IMR-90 (cell line): ENCODE data around the gene GRAMD2A. TPM values are rescaled to one million over a fixed set of nuclear protein-coding genes. Genes with fewer than 3 reads are reported as not detected.

ENCODE experiments used
- ATAC-seq: fragments of 200-7000 bp; cut with Tn5 transposase; 2 replicates; pipeline ENCODE4 v1.9.1; 2020; ENCODE audit warnings: low read depth, mild to moderate bottlenecking, moderate library complexity
- BruUV-seq: library from RNA; stranded (reverse); fragments of 400-500 nt; replicated peaks from 2 replicates; lab custom pipeline; 2021; lab: Mats Ljungman, UMichigan
- CTCF ChIA-PET: fragments of 300-600 bp; formaldehyde crosslinking; extraction: SDS; loops from one replicate; lab custom pipeline; 2021; ENCODE audit warnings: antibody characterized with exemption; lab: Yijun Ruan, JAX
- POLR2A ChIA-PET: fragments of 300-600 bp; sonication (Branson Sonifier 250); formaldehyde crosslinking; loops from one replicate; lab custom pipeline; 2022; ENCODE audit warnings: antibody characterized with exemption; ENCODE audit not compliant: unreplicated experiment; lab: Charles Lee
- DNase-seq: peaks from one replicate; pipeline ENCODE4 v3.0.0; 2013
- H2AFZ ChIP-seq: replicated peaks from 2 replicates; pipeline ENCODE3; 2013; ENCODE audit warnings: low read length, mild to moderate bottlenecking; ENCODE audit not compliant: poor library complexity
- H2AK5ac ChIP-seq: 2 replicates; pipeline ENCODE4 v1.6.1; 2013; ENCODE audit warnings: low read depth, low read length, inconsistent platforms
- H2AK9ac ChIP-seq: replicated peaks from 2 replicates; pipeline ENCODE3; 2013; ENCODE audit warnings: mild to moderate bottlenecking, low read depth, low read length, moderate library complexity; ENCODE audit not compliant: poor library complexity
- H2BK120ac ChIP-seq: 2 replicates; pipeline ENCODE4 v1.6.1; 2013; ENCODE audit warnings: low read depth, low read length, inconsistent platforms
- H2BK15ac ChIP-seq: 3 replicates; pipeline ENCODE4 v1.6.1; 2013; ENCODE audit warnings: low read depth, low read length, inconsistent platforms
- H2BK20ac ChIP-seq: 2 replicates; pipeline ENCODE4 v1.6.1; 2013; ENCODE audit warnings: low read depth, mild to moderate bottlenecking, inconsistent platforms, low read length, moderate library complexity
- H2BK5ac ChIP-seq: 2 replicates; pipeline ENCODE4 v1.6.1; 2013; ENCODE audit warnings: mild to moderate bottlenecking, low read depth, low read length, inconsistent platforms; ENCODE audit not compliant: poor library complexity, severe bottlenecking
- H3K14ac ChIP-seq: replicated peaks from 2 replicates; pipeline ENCODE4 v1.6.1; 2013; ENCODE audit warnings: low read depth, low read length, inconsistent platforms
- H3K18ac ChIP-seq: 2 replicates; pipeline ENCODE4 v1.6.1; 2013; ENCODE audit warnings: low read depth, low read length, control low read depth
- H3K23ac ChIP-seq: 2 replicates; pipeline ENCODE4 v1.6.1; 2013; ENCODE audit warnings: low read depth, low read length, inconsistent platforms
- H3K27ac ChIP-seq: 2 replicates; pipeline ENCODE4 v1.5.1; 2013; ENCODE audit warnings: mild to moderate bottlenecking, control low read depth, low read length; ENCODE audit not compliant: insufficient read depth
- H3K27me3 ChIP-seq: 2 replicates; pipeline ENCODE4 v1.6.1; 2013; ENCODE audit warnings: low read length; ENCODE audit not compliant: control insufficient read depth, insufficient read depth
- H3K36me3 ChIP-seq: 2 replicates; pipeline ENCODE4 v1.6.1; 2013; ENCODE audit warnings: low read length, mixed read lengths; ENCODE audit not compliant: control insufficient read depth, insufficient read depth
- H3K4ac ChIP-seq: 2 replicates; pipeline ENCODE4 v1.6.1; 2013; ENCODE audit warnings: low read depth, low read length, inconsistent platforms
- H3K4me1 ChIP-seq: 2 replicates; pipeline ENCODE4 v1.6.1; 2013; ENCODE audit warnings: low read length, mixed read lengths; ENCODE audit not compliant: control insufficient read depth, insufficient read depth
- H3K4me2 ChIP-seq: 2 replicates; pipeline ENCODE4 v1.6.1; 2013; ENCODE audit warnings: low read depth, mild to moderate bottlenecking, control low read depth, low read length, moderate library complexity
- H3K4me3 ChIP-seq: 2 replicates; pipeline ENCODE4 v1.5.1; 2013; ENCODE audit warnings: low read depth, mild to moderate bottlenecking, control low read depth, low read length, moderate library complexity; ENCODE audit not compliant: insufficient read depth
- H3K56ac ChIP-seq: 2 replicates; pipeline ENCODE4 v1.6.1; 2013; ENCODE audit warnings: low read length, inconsistent platforms; ENCODE audit not compliant: insufficient read depth; ENCODE audit errors: extremely low read depth
- H3K79me1 ChIP-seq, 2 experiments: 2 replicates each; pipeline ENCODE4 v1.6.1; 2013; ENCODE audit warnings: low read length in 2 of 2, inconsistent platforms in 1 of 2, low read depth in 1 of 2
- H3K9ac ChIP-seq: 2 replicates; pipeline ENCODE4 v1.6.1; 2013; ENCODE audit warnings: low read depth, low read length, control low read depth
- H3K9me1 ChIP-seq: 2 replicates; pipeline ENCODE4 v1.6.1; 2013; ENCODE audit warnings: low read length, inconsistent platforms; ENCODE audit not compliant: insufficient read depth
- H3K9me3 ChIP-seq: 2 replicates; pipeline ENCODE4 v1.6.1; 2013; ENCODE audit warnings: low read length; ENCODE audit not compliant: control insufficient read depth, insufficient read depth
- H4K20me1 ChIP-seq: 2 replicates; pipeline ENCODE4 v1.6.1; 2013; ENCODE audit warnings: low read length, inconsistent platforms; ENCODE audit not compliant: insufficient read depth
- H4K5ac ChIP-seq: 2 replicates; pipeline ENCODE4 v1.6.1; 2013; ENCODE audit warnings: mild to moderate bottlenecking, low read depth, low read length, control low read depth
- H4K8ac ChIP-seq, 2 experiments: 2 replicates each; pipeline ENCODE4 v1.6.1; 2013; ENCODE audit warnings: low read depth in 2 of 2, low read length in 2 of 2, control low read depth in 1 of 2, inconsistent platforms in 1 of 2
- H4K91ac ChIP-seq: 2 replicates; pipeline ENCODE4 v1.6.1; 2013; ENCODE audit warnings: low read depth, low read length, inconsistent platforms; ENCODE audit not compliant: insufficient read depth
- CHD1 ChIP-seq: IDR thresholded peaks from 2 replicates; pipeline ENCODE4 v1.6.1; 2012; ENCODE audit warnings: low read depth, low read length, improper control_type of control experiment
- FOS ChIP-seq: fragments of 150-350 bp; IDR thresholded peaks from 2 replicates; pipeline ENCODE4 v1.6.1; 2016; ENCODE audit warnings: low read depth, low read length
- MXI1 ChIP-seq: IDR thresholded peaks from 2 replicates; pipeline ENCODE4 v1.6.1; 2012; ENCODE audit warnings: low read depth, mild to moderate bottlenecking, low read length, moderate library complexity, borderline replicate concordance
- NFE2L2 ChIP-seq: fragments of 150-350 bp; IDR thresholded peaks from 2 replicates; pipeline ENCODE4 v1.6.1; 2016; ENCODE audit warnings: low read depth, mild to moderate bottlenecking, low read length
- RAD21 ChIP-seq: IDR thresholded peaks from 2 replicates; pipeline ENCODE4 v1.6.1; 2012; ENCODE audit warnings: low read length, improper control_type of control experiment
- RCOR1 ChIP-seq: IDR thresholded peaks from 2 replicates; pipeline ENCODE4 v1.6.1; 2012; ENCODE audit warnings: mild to moderate bottlenecking, low read length, improper control_type of control experiment; ENCODE audit not compliant: insufficient replicate concordance
- WGBS, 2 experiments: methylation state at CpG; one replicate each; pipeline versions ENCODE4 v1.1.5 to v1.1.7; 2013; ENCODE audit warnings: missing lambda C conversion rate in 2 of 2; ENCODE audit not compliant: insufficient read length in 1 of 2; ENCODE audit errors: extremely low coverage in 2 of 2; 5-methylcytosine and 5-hydroxymethylcytosine counted together
- dilution Hi-C: fragments of 300-500 bp; cut with HindIII; formaldehyde crosslinking; loops from one replicate; pipeline ENCODE4 v1.14.3; 2018; ENCODE audit warnings: low sequenced_read_pairs; ENCODE audit not compliant: unreplicated experiment
- in situ Hi-C: fragments of 300-500 bp; cut with MboI; formaldehyde crosslinking; loops from 3 replicates; pipeline ENCODE4 v1.14.3; 2019; ENCODE audit warnings: low sequenced_read_pairs, inconsistent platforms, mixed read lengths
- intact Hi-C: fragments of 100-400 bp; cut with micrococcal nuclease; formaldehyde crosslinking; loops from 2 replicates; pipeline ENCODE4 v1.10.0; 2022
- polyA plus RNA-seq, 3 experiments: library from polyadenylated mRNA; depleted of rRNA; stranded (reverse); fragments of >200 nt; gene quantifications; 2 replicates each; pipeline ENCODE4 v1.2.3, GENCODE V29; 2012; ENCODE audit warnings: low replicate concordance in 1 of 3
- total RNA-seq: library from RNA; depleted of rRNA; stranded (reverse); fragments of >200 nt; gene quantifications from 2 replicates; pipeline ENCODE4 v1.2.3, GENCODE V29; 2012
- TF ChIP-seq, protein P1 (sequence below): fragments of 150-350 bp; IDR thresholded peaks from 2 replicates; pipeline ENCODE4 v1.6.1; 2017; ENCODE audit warnings: mild to moderate bottlenecking, antibody characterized with exemption, low read length, low read depth

Gene GRAMD2A
- total and polyA plus RNA-seq, 2 of the 4 experiments (the other 2 are of a cell fraction) = 0.14 to 0.18 TPM

DNA sequence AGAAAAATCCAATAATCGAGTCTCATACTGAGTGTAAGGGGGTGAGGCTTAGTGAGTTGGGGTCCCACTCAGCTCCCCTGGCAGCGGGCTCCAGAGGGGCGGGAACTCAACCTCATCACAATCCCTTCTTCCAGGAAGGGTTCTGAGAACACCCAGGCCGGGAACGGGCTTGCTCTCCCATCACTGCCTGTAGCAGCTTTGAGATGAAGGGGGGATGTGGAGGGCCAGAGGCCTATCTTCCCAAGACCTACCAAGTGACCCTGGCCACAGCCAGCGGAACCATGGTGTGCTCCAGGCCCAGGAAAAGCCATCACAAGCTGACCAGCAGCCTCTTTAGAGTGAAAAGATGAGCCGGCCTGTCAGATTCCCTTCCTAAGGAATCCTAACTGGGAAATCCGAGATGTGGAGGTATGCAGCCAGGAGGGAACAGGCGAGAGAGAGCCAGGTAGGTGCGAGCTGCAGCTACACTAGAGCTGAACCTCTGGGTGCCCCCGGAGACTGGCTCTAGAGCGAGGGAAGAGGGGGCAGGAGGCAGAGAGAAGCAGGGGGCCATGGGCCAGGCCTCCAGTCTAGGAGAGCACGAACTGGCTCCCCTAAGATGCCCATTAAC is 18.5 kb downstream of the GRAMD2A start:
- H3K79me1 ChIP-seq = no peaks in the 10 kb centered on the region
- no peak overlapping the region for H3K27ac ChIP-seq
- in situ Hi-C loops (no loop called here), dilution Hi-C loops (no loop called here), intact Hi-C loops (no loop called here)
- H2BK120ac ChIP-seq = no peak overlapping the region
- H4K20me1 ChIP-seq = no peaks in the 10 kb centered on the region; the same call in 1 of the 2 replicates
- peaks cover 44% of the 10 kb centered on the region for H3K27me3 ChIP-seq
- peaks cover 3% of the 10 kb centered on the region; the same call in 1 of the 2 replicates for H3K4me1 ChIP-seq
- TF ChIP-seq RAD21 (no peak), FOS (no peak), MXI1 (no peak), RCOR1 (no peak), CHD1 (no peak), NFE2L2 (no peak)
- TF ChIP-seq, protein P1, sequence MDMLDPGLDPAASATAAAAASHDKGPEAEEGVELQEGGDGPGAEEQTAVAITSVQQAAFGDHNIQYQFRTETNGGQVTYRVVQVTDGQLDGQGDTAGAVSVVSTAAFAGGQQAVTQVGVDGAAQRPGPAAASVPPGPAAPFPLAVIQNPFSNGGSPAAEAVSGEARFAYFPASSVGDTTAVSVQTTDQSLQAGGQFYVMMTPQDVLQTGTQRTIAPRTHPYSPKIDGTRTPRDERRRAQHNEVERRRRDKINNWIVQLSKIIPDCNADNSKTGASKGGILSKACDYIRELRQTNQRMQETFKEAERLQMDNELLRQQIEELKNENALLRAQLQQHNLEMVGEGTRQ = no peak
- H3K9ac ChIP-seq = no peak overlapping the region
- H2BK15ac ChIP-seq = no peak overlapping the region
- H3K9me1 ChIP-seq = no peaks in the 10 kb centered on the region
- H3K4me2 ChIP-seq = no peak overlapping the region
- no peak overlapping the region for H2AK5ac ChIP-seq
- no peak overlapping the region for H3K14ac ChIP-seq
- no peak overlapping the region for H4K8ac ChIP-seq
- H3K56ac ChIP-seq = no peak overlapping the region
- ATAC-seq (no peak), DNase-seq (no peak)
- 100% methylated on average over 1 of the region's 13 CpGs; no CpG with 5 or more reads in 1 of the 2 experiments for WGBS, 2 experiments
- H3K36me3 ChIP-seq = no peaks in the 10 kb centered on the region
- no peak overlapping the region for H4K5ac ChIP-seq
- H3K9me3 ChIP-seq = no peaks in the 10 kb centered on the region
- no peak overlapping the region for H2BK20ac ChIP-seq
- H4K91ac ChIP-seq = no peak overlapping the region
- no peak overlapping the region for H2AK9ac ChIP-seq
- ChIA-PET POLR2A (no interaction called here), CTCF (no interaction called here)
- H3K4me3 ChIP-seq = no peak overlapping the region
- H3K18ac ChIP-seq = no peak overlapping the region
- H2AFZ ChIP-seq = no peak overlapping the region
- H3K4ac ChIP-seq = no peak overlapping the region
- no TSS peak for BruUV-seq
- H3K23ac ChIP-seq = no peak overlapping the region
- H2BK5ac ChIP-seq = no peak overlapping the region
